GM12878 (cell line): ENCODE results near the gene TCF7. TPM values are rescaled to one million over a fixed set of nuclear protein-coding genes. Genes with fewer than 3 reads are reported as not detected.

ENCODE experiments used
- ATF7 ChIP-seq: fragments of 450-650 bp; IDR thresholded peaks from 2 replicates; pipeline ENCODE4 v1.6.1; 2016; ENCODE audit warnings: low read depth, mild to moderate bottlenecking
- CBX3 ChIP-seq: fragments of 200-600 bp; sonication (generic); IDR thresholded peaks from 2 replicates; pipeline ENCODE4 v1.6.1; 2016; ENCODE audit warnings: low read depth, borderline replicate concordance
- EED ChIP-seq: sonication (generic); IDR thresholded peaks from 2 replicates; pipeline ENCODE4 v1.6.1; 2016; ENCODE audit warnings: antibody characterized with exemption, low read depth
- EP300 ChIP-seq, 2 experiments: fragments of 150-350 bp in 1 of 2; IDR thresholded peaks; 2 replicates each; pipeline ENCODE4 v1.6.1; 2011 to 2012; ENCODE audit warnings: low read depth in 2 of 2, low read length in 2 of 2, borderline replicate concordance in 1 of 2, improper control_type of control experiment in 1 of 2, inconsistent platforms in 1 of 2; ENCODE audit not compliant: control insufficient read depth in 1 of 2
- FOS ChIP-seq: IDR thresholded peaks from 3 replicates; pipeline ENCODE4 v1.6.1; 2011; ENCODE audit warnings: borderline replicate concordance; ENCODE audit not compliant: insufficient read length; ENCODE audit errors: extremely low read depth
- HDGF ChIP-seq: fragments of 450-650 bp; IDR thresholded peaks from 2 replicates; pipeline ENCODE4 v1.6.1; 2016; ENCODE audit warnings: antibody characterized with exemption
- IRF3 ChIP-seq: fragments of 450-650 bp; IDR thresholded peaks from 2 replicates; pipeline ENCODE4 v1.6.1; 2014; ENCODE audit warnings: mild to moderate bottlenecking
- MEF2A ChIP-seq: IDR thresholded peaks from 2 replicates; pipeline ENCODE4 v1.6.1; 2011; ENCODE audit warnings: low read depth, mild to moderate bottlenecking, low read length, moderate library complexity; ENCODE audit not compliant: insufficient read depth
- MEF2B ChIP-seq: fragments of 450-650 bp; IDR thresholded peaks from 2 replicates; pipeline ENCODE4 v1.6.1; 2018; ENCODE audit warnings: mild to moderate bottlenecking, moderate library complexity; ENCODE audit not compliant: partially characterized antibody, poor library complexity, severe bottlenecking
- MTA3 ChIP-seq: IDR thresholded peaks from 2 replicates; pipeline ENCODE4 v1.6.1; 2012; ENCODE audit warnings: low read length, inconsistent platforms, borderline replicate concordance
- PAX5 ChIP-seq: IDR thresholded peaks from 2 replicates; pipeline ENCODE4 v1.6.1; 2011; ENCODE audit warnings: low read depth, low read length, borderline replicate concordance
- POLR2A ChIP-seq: IDR thresholded peaks from 2 replicates; pipeline ENCODE4 v1.6.1; 2011; ENCODE audit warnings: low read depth, mild to moderate bottlenecking, low read length
- RELB ChIP-seq: fragments of 450-650 bp; IDR thresholded peaks from 2 replicates; pipeline ENCODE4 v1.6.1; 2017; ENCODE audit warnings: low read depth, mild to moderate bottlenecking, moderate library complexity
- RUNX3 ChIP-seq: IDR thresholded peaks from 2 replicates; pipeline ENCODE4 v1.6.1; 2012; ENCODE audit warnings: low read length, inconsistent platforms
- SIN3A ChIP-seq: IDR thresholded peaks from 2 replicates; pipeline ENCODE4 v1.6.1; 2012; ENCODE audit warnings: low read depth, low read length, improper control_type of control experiment
- WRNIP1 ChIP-seq: IDR thresholded peaks from 2 replicates; pipeline ENCODE4 v1.6.1; 2011; ENCODE audit warnings: low read depth, low read length, improper control_type of control experiment, borderline replicate concordance
- ZBTB11 ChIP-seq: fragments of 450-650 bp; formaldehyde crosslinking; IDR thresholded peaks from 2 replicates; pipeline ENCODE4 v1.5.0; 2022; ENCODE audit warnings: mild to moderate bottlenecking, missing genetic modification characterization
- ZBTB40 ChIP-seq: fragments of 450-650 bp; IDR thresholded peaks from 2 replicates; pipeline ENCODE4 v1.6.1; 2016; ENCODE audit warnings: mild to moderate bottlenecking, moderate library complexity, borderline replicate concordance
- polyA plus RNA-seq, 11 experiments: library from polyadenylated mRNA; depleted of rRNA in 4 of 11; unstranded in 6 of 11; stranded (reverse) in 5 of 11; fragments of >200 nt; fragmentation: Nextera tagmentation in 4 of 11; fragmentation: Illumina TruSeq in 1 of 11; extraction: Ambion mirVana in 4 of 11; extraction: Trizol in 1 of 11; gene quantifications; 1 replicate in 1 of 11; 2 replicates in 10 of 11; pipeline versions ENCODE4 v1.2.1 to v1.2.3, GENCODE V29; 2011 to 2016; ENCODE audit warnings: inconsistent platforms in 2 of 11, missing spikeins in 2 of 11, low read depth in 1 of 11
- total RNA-seq, 4 experiments: library from RNA; depleted of rRNA in 3 of 4; stranded (reverse); fragments of >200 nt in 3 of 4; fragmentation: Illumina TruSeq in 1 of 4; extraction: Trizol in 1 of 4; gene quantifications; 2 replicates each; pipeline versions ENCODE4 v1.2.1 to v1.2.3, GENCODE V29; 2013 to 2021

TCF7 gene
- total and polyA plus RNA-seq, 10 of the 15 experiments (the other 5 are each of a cell fraction or from before 2014, with no cell fraction given), result 10.0 to 60.2 (median 23.6) TPM

GRCh38 chr5:134101686-134102439, 12.6 kb upstream of the TCF7 start (continued):
- TF ChIP-seq RELB, result no peak
- no peak for TF ChIP-seq EP300 (IDR thresholded peaks at IDR 0.05; ENCODE audit: borderline replicate concordance in 1 of 2, control insufficient read depth in 1 of 2, low read depth in 2 of 2, low read length in 2 of 2)
- no peak for TF ChIP-seq RUNX3
- no peak for TF ChIP-seq IRF3
- TF ChIP-seq CBX3, result no peak
- TF ChIP-seq MEF2A, result no peak
- no peak for TF ChIP-seq FOS
- TF ChIP-seq MTA3, result no peak
- TF ChIP-seq ZBTB40, result no peak
- 0 out of 2 replicates have a peak, but pooled peaks have one; percentile 35 for TF ChIP-seq PAX5
- no peak for TF ChIP-seq WRNIP1
- TF ChIP-seq SIN3A, result peak; percentile 38; the same call in 1 of the 2 replicates
- peak; percentile 55 for TF ChIP-seq POLR2A
- peak; percentile 64 for TF ChIP-seq EED
- no peak for TF ChIP-seq ATF7
- TF ChIP-seq ZBTB11 (CRISPR knock-in tag), result no peak
- TF ChIP-seq HDGF, result no peak
- TF ChIP-seq MEF2B, result no peak
